Osteoblast (primary cell): Measurements from ENCODE around the gene C21orf58. TPM values are rescaled to one million over a fixed set of nuclear protein-coding genes. Genes with fewer than 3 reads are reported as not detected.

Experiments
- DNase-seq: peaks from one replicate; pipeline ENCODE4 v3.0.0; 2011; ENCODE audit warnings: low spot score, mixed read lengths; ENCODE audit not compliant: insufficient read length; ENCODE audit errors: missing footprints
- H2AFZ ChIP-seq: 2 replicates; pipeline ENCODE4 v1.6.0; 2011; ENCODE audit warnings: mild to moderate bottlenecking, low read length
- H3K27ac ChIP-seq: 2 replicates; pipeline ENCODE4 v1.5.1; 2011; ENCODE audit warnings: mild to moderate bottlenecking, low read depth, low read length, moderate library complexity
- H3K27me3 ChIP-seq: 2 replicates; pipeline ENCODE4 v1.6.0; 2012; ENCODE audit warnings: mild to moderate bottlenecking, control low read depth, inconsistent platforms, low read length, moderate library complexity; ENCODE audit not compliant: insufficient read depth
- H3K36me3 ChIP-seq: 2 replicates; pipeline ENCODE4 v1.5.1; 2011; ENCODE audit warnings: mild to moderate bottlenecking, low read length, control low read depth, moderate library complexity; ENCODE audit not compliant: insufficient read depth
- H3K4me1 ChIP-seq: 2 replicates; pipeline ENCODE4 v1.5.1; 2011; ENCODE audit warnings: mild to moderate bottlenecking, low read length, control low read depth, moderate library complexity; ENCODE audit not compliant: insufficient read depth
- H3K4me2 ChIP-seq: 2 replicates; pipeline ENCODE4 v1.6.0; 2011; ENCODE audit warnings: mild to moderate bottlenecking, low read length; ENCODE audit not compliant: insufficient read depth
- H3K4me3 ChIP-seq: fragments of 200-600 bp; sonication (generic); 3 replicates; pipeline ENCODE4 v1.5.1; 2012; ENCODE audit warnings: mild to moderate bottlenecking, low read length, inconsistent platforms; ENCODE audit not compliant: insufficient read depth
- H3K79me2 ChIP-seq: 2 replicates; pipeline ENCODE4 v1.6.0; 2012; ENCODE audit warnings: mild to moderate bottlenecking, low read length, control low read depth, inconsistent platforms; ENCODE audit not compliant: insufficient read depth
- H3K9me3 ChIP-seq: 2 replicates; pipeline ENCODE4 v1.5.1; 2011; ENCODE audit warnings: low read depth, low read length, control low read depth
- H4K20me1 ChIP-seq: 2 replicates; pipeline ENCODE4 v1.6.0; 2012; ENCODE audit warnings: mild to moderate bottlenecking, low read length, control low read depth; ENCODE audit not compliant: insufficient read depth
- total RNA-seq: library from RNA; depleted of rRNA; stranded (reverse); fragments of >200 nt; gene quantifications from 2 replicates; pipeline ENCODE4 v1.2.3, GENCODE V29; 2012
- TF ChIP-seq, protein P1 (sequence below): IDR thresholded peaks from 2 replicates; pipeline ENCODE4 v1.5.1; 2011; ENCODE audit warnings: mild to moderate bottlenecking, low read depth, low read length, moderate library complexity; ENCODE audit errors: extremely low read depth

The C21orf58 gene
- total RNA-seq, 1 donor = 2.2 TPM

DNA sequence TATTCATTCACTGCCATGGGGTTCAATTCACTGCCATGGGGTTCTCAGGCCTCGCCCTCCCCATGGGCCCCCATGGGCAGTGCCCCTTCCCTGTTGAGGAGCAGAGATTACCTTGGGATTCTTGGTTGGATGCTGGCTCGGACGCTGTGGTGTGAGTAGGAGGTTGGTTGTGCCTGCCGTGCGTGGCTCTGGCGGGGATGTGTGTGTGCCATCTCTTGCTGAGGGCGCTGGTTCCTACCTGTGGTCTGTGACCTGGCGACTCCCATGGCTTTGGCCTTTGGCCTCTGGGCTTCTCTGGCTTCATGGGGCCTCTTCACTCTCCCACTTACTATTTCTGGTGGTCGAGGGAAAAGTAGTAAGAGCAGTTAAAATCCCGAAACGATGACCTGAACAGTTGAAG is 42.4 kb upstream of the C21orf58 start:
- Histone ChIP-seq H3K79me2 (peaks cover 18% of the 10 kb centered on the region), H2AFZ (no peak overlapping the region), H3K36me3 (peaks cover 34% of the 10 kb centered on the region), H3K4me2 (no peak overlapping the region), H3K4me1 (no peaks in the 10 kb centered on the region), H4K20me1 (no peaks in the 10 kb centered on the region), H3K27me3 (no peaks in the 10 kb centered on the region), H3K4me3 (no peak overlapping the region), H3K9me3 (no peaks in the 10 kb centered on the region), H3K27ac (no peak overlapping the region)
- TF ChIP-seq, protein P1, sequence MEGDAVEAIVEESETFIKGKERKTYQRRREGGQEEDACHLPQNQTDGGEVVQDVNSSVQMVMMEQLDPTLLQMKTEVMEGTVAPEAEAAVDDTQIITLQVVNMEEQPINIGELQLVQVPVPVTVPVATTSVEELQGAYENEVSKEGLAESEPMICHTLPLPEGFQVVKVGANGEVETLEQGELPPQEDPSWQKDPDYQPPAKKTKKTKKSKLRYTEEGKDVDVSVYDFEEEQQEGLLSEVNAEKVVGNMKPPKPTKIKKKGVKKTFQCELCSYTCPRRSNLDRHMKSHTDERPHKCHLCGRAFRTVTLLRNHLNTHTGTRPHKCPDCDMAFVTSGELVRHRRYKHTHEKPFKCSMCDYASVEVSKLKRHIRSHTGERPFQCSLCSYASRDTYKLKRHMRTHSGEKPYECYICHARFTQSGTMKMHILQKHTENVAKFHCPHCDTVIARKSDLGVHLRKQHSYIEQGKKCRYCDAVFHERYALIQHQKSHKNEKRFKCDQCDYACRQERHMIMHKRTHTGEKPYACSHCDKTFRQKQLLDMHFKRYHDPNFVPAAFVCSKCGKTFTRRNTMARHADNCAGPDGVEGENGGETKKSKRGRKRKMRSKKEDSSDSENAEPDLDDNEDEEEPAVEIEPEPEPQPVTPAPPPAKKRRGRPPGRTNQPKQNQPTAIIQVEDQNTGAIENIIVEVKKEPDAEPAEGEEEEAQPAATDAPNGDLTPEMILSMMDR = no peak
- DNase-seq = peak; percentile 65

DNA sequence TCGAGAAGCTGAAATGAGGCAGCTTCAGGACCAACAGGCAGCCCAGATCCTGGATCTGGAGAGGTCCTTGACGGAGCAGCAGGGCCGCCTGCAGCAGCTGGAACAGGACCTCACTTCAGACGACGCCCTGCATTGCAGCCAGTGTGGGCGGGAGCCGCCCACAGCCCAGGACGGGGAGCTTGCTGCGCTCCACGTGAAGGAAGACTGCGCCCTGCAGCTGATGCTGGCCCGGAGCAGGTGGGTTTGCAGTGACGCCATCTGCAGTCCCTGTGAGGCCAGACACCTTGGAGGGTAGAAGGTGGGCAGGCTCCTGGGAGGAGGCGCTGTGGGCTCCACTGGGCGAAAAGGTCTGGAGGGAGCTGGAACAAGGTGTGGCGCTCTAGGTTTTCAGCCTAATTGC is 40.0 kb upstream of the C21orf58 start:
- Histone ChIP-seq H3K27me3 (no peaks in the 10 kb centered on the region), H3K79me2 (peaks cover 3% of the 10 kb centered on the region), H2AFZ (no peak overlapping the region), H3K27ac (no peak overlapping the region), H3K9me3 (no peaks in the 10 kb centered on the region), H3K36me3 (peaks cover 37% of the 10 kb centered on the region), H4K20me1 (no peaks in the 10 kb centered on the region), H3K4me2 (no peak overlapping the region), H3K4me3 (no peak overlapping the region), H3K4me1 (no peaks in the 10 kb centered on the region)
- TF ChIP-seq, protein P1 = no peak
- DNase-seq = peak; percentile 41

DNA sequence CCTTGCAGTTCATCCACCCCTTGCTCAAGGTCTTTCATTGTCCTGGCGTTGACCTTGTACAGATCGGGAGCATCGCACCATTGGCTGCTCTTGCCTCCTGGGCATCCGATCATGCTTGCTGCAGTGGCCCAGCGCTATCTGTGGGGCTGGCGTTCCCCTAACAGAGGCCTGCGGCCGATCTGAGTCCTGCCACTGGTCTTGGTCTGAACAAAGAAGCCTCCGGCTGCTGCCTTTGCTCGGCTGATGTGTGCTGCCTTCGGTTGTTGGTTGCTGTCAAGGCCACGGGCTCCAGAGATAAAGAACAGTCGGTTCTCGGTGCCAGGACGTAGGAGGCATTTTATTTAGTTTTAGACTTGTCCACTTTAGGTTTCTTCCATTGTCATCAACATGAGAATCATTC is 39.3 kb upstream of the C21orf58 start:
- H3K27me3 ChIP-seq = no peaks in the 10 kb centered on the region
- H3K4me2 ChIP-seq = no peak overlapping the region
- H3K36me3 ChIP-seq = peaks cover 37% of the 10 kb centered on the region
- no peak overlapping the region for H2AFZ ChIP-seq
- TF ChIP-seq, protein P1 = no peak
- peak; percentile 9 for DNase-seq
- no peak overlapping the region for H3K27ac ChIP-seq
- H3K79me2 ChIP-seq = no peaks in the 10 kb centered on the region
- no peaks in the 10 kb centered on the region for H4K20me1 ChIP-seq
- no peak overlapping the region for H3K4me3 ChIP-seq
- H3K9me3 ChIP-seq = no peaks in the 10 kb centered on the region
- no peaks in the 10 kb centered on the region for H3K4me1 ChIP-seq

DNA sequence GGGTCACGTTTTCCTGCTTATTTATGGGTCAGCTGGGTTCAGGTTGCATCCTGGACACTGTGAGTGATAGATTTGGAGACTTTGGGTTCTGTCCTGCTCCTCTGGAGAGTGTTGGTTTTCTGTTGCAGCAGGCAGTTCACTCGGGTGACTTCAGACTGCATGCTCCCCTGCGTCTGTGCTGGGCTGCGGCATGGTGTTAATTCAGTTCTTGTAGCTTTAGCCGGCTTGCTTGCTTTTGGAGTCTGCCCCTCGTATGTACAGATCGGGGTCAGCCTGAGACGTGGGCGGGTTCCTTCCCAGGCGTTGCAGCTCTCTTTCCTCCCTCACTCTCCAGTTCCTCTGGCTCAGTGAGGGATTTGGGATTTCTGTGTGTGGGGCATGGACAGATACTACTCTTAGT is 38.3 kb upstream of the C21orf58 start:
- Histone ChIP-seq H3K27me3 (no peaks in the 10 kb centered on the region), H3K4me2 (no peak overlapping the region), H3K9me3 (no peaks in the 10 kb centered on the region), H3K36me3 (peaks cover 40% of the 10 kb centered on the region), H3K4me1 (no peaks in the 10 kb centered on the region), H2AFZ (no peak overlapping the region), H4K20me1 (no peaks in the 10 kb centered on the region), H3K79me2 (no peaks in the 10 kb centered on the region), H3K4me3 (no peak overlapping the region), H3K27ac (no peak overlapping the region)
- peak; percentile 9 for DNase-seq
- TF ChIP-seq, protein P1 = no peak
